K562 (cell line): ENCODE results near the gene MEF2C.

ENCODE experiments used
- ATF2 ChIP-seq: sonication (generic); formaldehyde crosslinking; IDR thresholded peaks from 2 replicates; pipeline ENCODE4 v1.8.1; 2022; ENCODE audit warnings: missing genetic modification reagents
- CBX5 ChIP-seq: IDR thresholded peaks from 2 replicates; pipeline ENCODE4 v1.6.1; 2014; ENCODE audit warnings: low read depth, borderline replicate concordance
- JUND ChIP-seq, 2 experiments: IDR thresholded peaks; 2 replicates in 1 of 2; 3 replicates in 1 of 2; pipeline ENCODE4 v1.6.1; 2011; ENCODE audit warnings: borderline replicate concordance in 2 of 2, low read depth in 2 of 2, low read length in 2 of 2, improper control_type of control experiment in 1 of 2, missing biosample characterization in 1 of 2, missing genetic modification characterization in 1 of 2, missing genetic modification reagents in 1 of 2
- ZNF609 ChIP-seq: sonication (generic); formaldehyde crosslinking; IDR thresholded peaks from 2 replicates; pipeline ENCODE4 v1.8.1; 2023; ENCODE audit warnings: missing genetic modification reagents, mild to moderate bottlenecking, borderline replicate concordance
- ZNF785 ChIP-seq: fragments of 250-450 bp; sonication (Bioruptor Pico); IDR thresholded peaks from 2 replicates; pipeline ENCODE4 v1.4.0; 2020; ENCODE audit warnings: mild to moderate bottlenecking
- TF ChIP-seq, protein P1 (sequence below), 3 experiments: IDR thresholded peaks in 2 of 3; conservative IDR thresholded peaks in 1 of 3; 2 replicates each; pipeline ENCODE4 v1.5.1; 2011 to 2012; ENCODE audit warnings: low read length in 3 of 3, mild to moderate bottlenecking in 3 of 3, control low read depth in 2 of 3, improper control_type of control experiment in 1 of 3, inconsistent platforms in 1 of 3, low read depth in 1 of 3, mixed read lengths in 1 of 3, moderate library complexity in 1 of 3; ENCODE audit not compliant: insufficient read depth in 2 of 3

DNA sequence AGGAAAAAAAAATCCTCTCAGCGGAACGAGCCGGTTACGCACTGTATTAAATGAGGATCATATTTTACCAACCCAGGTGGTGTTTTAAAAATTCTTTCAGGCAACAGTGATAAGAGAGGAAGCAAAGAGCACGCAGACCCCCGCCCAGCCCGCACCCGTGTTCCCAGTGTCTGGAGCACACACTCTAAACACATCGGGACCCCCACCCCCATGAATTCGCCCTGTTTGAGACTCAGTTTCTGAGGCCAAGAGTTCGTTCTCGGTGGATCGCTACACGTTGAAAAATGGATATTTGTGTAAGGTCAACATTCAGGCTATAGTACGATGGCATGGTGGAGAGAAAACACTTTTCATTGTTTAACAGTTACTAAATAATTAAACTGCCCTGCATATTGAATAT, 196.3 kb downstream of the MEF2C start:
- no peak for TF ChIP-seq ZNF785 (CRISPR knock-in tag)
- TF ChIP-seq, protein P1, sequence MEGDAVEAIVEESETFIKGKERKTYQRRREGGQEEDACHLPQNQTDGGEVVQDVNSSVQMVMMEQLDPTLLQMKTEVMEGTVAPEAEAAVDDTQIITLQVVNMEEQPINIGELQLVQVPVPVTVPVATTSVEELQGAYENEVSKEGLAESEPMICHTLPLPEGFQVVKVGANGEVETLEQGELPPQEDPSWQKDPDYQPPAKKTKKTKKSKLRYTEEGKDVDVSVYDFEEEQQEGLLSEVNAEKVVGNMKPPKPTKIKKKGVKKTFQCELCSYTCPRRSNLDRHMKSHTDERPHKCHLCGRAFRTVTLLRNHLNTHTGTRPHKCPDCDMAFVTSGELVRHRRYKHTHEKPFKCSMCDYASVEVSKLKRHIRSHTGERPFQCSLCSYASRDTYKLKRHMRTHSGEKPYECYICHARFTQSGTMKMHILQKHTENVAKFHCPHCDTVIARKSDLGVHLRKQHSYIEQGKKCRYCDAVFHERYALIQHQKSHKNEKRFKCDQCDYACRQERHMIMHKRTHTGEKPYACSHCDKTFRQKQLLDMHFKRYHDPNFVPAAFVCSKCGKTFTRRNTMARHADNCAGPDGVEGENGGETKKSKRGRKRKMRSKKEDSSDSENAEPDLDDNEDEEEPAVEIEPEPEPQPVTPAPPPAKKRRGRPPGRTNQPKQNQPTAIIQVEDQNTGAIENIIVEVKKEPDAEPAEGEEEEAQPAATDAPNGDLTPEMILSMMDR (IDR thresholded peaks at IDR 0.05 in 2 of 3, conservative IDR thresholded peaks at IDR 0.05 in 1 of 3; ENCODE audit: insufficient read depth in 2 of 3, low read depth in 1 of 3, low read length in 3 of 3): no peak
- TF ChIP-seq CBX5: no peak
- no peak for TF ChIP-seq ZNF609 (CRISPR knock-in tag)
- TF ChIP-seq JUND (IDR thresholded peaks at IDR 0.05; ENCODE audit: borderline replicate concordance, low read depth, low read length): no peak
- TF ChIP-seq JUND (tag; IDR thresholded peaks at IDR 0.05; ENCODE audit: borderline replicate concordance, low read depth, low read length): no peak
- no peak for TF ChIP-seq ATF2
